WTC11 (cell line): ENCODE measurements around the gene MYMX. TPM values are rescaled to one million over a fixed set of nuclear protein-coding genes. Genes with fewer than 3 reads are reported as not detected.

Experiments used
- ATAC-seq: fragments of 200-7000 bp; cut with Tn5 transposase; 2 replicates; pipeline ENCODE4 v1.10.0; 2021; ENCODE audit warnings: mild to moderate bottlenecking, moderate library complexity
- CTCF ChIA-PET: fragments of 300-600 bp; sonication (Branson Sonifier 250); formaldehyde crosslinking; loops from one replicate; lab custom pipeline; 2021; ENCODE audit warnings: antibody characterized with exemption; lab: Charles Lee
- POLR2A ChIA-PET: fragments of 350-600 bp; sonication (Branson Sonifier 250); formaldehyde crosslinking; loops from one replicate; lab custom pipeline; 2021; ENCODE audit warnings: antibody characterized with exemption; lab: Charles Lee
- DNase-seq: peaks from one replicate; pipeline ENCODE4 v3.0.0; 2021; ENCODE audit warnings: low spot score
- H3K27ac Mint-ChIP-seq: 2 replicates; pipeline ENCODE4 v1.8.0; 2021; ENCODE audit warnings: mixed read lengths
- H3K27me3 Mint-ChIP-seq: 2 replicates; pipeline ENCODE4 v1.8.0; 2021; ENCODE audit warnings: low read depth, mild to moderate bottlenecking, moderate library complexity, mixed read lengths
- H3K36me3 Mint-ChIP-seq: 2 replicates; pipeline ENCODE4 v1.8.0; 2021; ENCODE audit warnings: mixed read lengths
- H3K4me1 Mint-ChIP-seq: 2 replicates; pipeline ENCODE4 v1.8.0; 2022; ENCODE audit warnings: mixed read lengths
- H3K4me3 Mint-ChIP-seq: 2 replicates; pipeline ENCODE4 v1.8.0; 2021; ENCODE audit warnings: mild to moderate bottlenecking, moderate library complexity, mixed read lengths
- H3K9me3 Mint-ChIP-seq: 2 replicates; pipeline ENCODE4 v1.8.0; 2021; ENCODE audit warnings: mixed read lengths
- CDX4 ChIP-seq: fragments of 250-450 bp; sonication (Bioruptor Pico); IDR thresholded peaks from 2 replicates; pipeline ENCODE4 v1.9.0; 2021; ENCODE audit warnings: moderate library complexity, mild to moderate bottlenecking, inconsistent platforms, borderline replicate concordance
- CREM ChIP-seq: sonication (generic); formaldehyde crosslinking; IDR thresholded peaks from 2 replicates; pipeline ENCODE4 v1.8.1; 2022; ENCODE audit warnings: mild to moderate bottlenecking, missing genetic modification reagents, moderate library complexity
- E2F5 ChIP-seq: sonication (generic); formaldehyde crosslinking; IDR thresholded peaks from 2 replicates; pipeline ENCODE4 v1.8.1; 2022; ENCODE audit warnings: mild to moderate bottlenecking, moderate library complexity, missing genetic modification reagents
- FOXJ3 ChIP-seq: sonication (generic); formaldehyde crosslinking; IDR thresholded peaks from 2 replicates; pipeline ENCODE4 v1.9.0; 2021; ENCODE audit warnings: missing genetic modification reagents, mild to moderate bottlenecking, borderline replicate concordance
- FOXK1 ChIP-seq: sonication (generic); formaldehyde crosslinking; IDR thresholded peaks from 2 replicates; pipeline ENCODE4 v1.8.0; 2022; ENCODE audit warnings: mild to moderate bottlenecking, moderate library complexity, missing genetic modification reagents
- FOXP1 ChIP-seq: sonication (generic); formaldehyde crosslinking; IDR thresholded peaks from 2 replicates; pipeline ENCODE4 v1.8.0; 2022; ENCODE audit warnings: missing genetic modification reagents, mild to moderate bottlenecking, moderate library complexity, borderline replicate concordance
- GABPB1 ChIP-seq: sonication (generic); formaldehyde crosslinking; IDR thresholded peaks from 2 replicates; pipeline ENCODE4 v1.8.1; 2023; ENCODE audit warnings: mild to moderate bottlenecking, missing genetic modification reagents
- NFE2L1 ChIP-seq: sonication (generic); formaldehyde crosslinking; IDR thresholded peaks from 2 replicates; pipeline ENCODE4 v1.8.1; 2023; ENCODE audit warnings: missing genetic modification reagents
- NR2C2 ChIP-seq: sonication (generic); formaldehyde crosslinking; IDR thresholded peaks from 2 replicates; pipeline ENCODE4 v1.8.0; 2022; ENCODE audit warnings: mild to moderate bottlenecking, missing genetic modification reagents
- NR3C1 ChIP-seq: sonication (generic); formaldehyde crosslinking; conservative IDR thresholded peaks from 2 replicates; pipeline ENCODE4 v1.8.1; 2023; ENCODE audit warnings: low read depth, mild to moderate bottlenecking, missing genetic modification reagents
- TEAD1 ChIP-seq: sonication (generic); formaldehyde crosslinking; IDR thresholded peaks from 2 replicates; pipeline ENCODE4 v1.8.0; 2022; ENCODE audit warnings: mild to moderate bottlenecking, missing genetic modification reagents
- ZNF138 ChIP-seq: sonication (generic); formaldehyde crosslinking; conservative IDR thresholded peaks from 2 replicates; pipeline ENCODE4 v1.8.1; 2022; ENCODE audit warnings: mild to moderate bottlenecking, moderate library complexity, missing genetic modification reagents
- ZNF232 ChIP-seq: sonication (generic); formaldehyde crosslinking; IDR thresholded peaks from 2 replicates; pipeline ENCODE4 v1.8.0; 2022; ENCODE audit warnings: mild to moderate bottlenecking, missing genetic modification reagents
- ZNF317 ChIP-seq: sonication (generic); formaldehyde crosslinking; IDR thresholded peaks from 2 replicates; pipeline ENCODE4 v1.8.1; 2023; ENCODE audit warnings: low read depth, mild to moderate bottlenecking, moderate library complexity, missing genetic modification reagents, borderline replicate concordance
- ZNF396 ChIP-seq: fragments of 250-450 bp; sonication (Bioruptor Pico); IDR thresholded peaks from 2 replicates; pipeline ENCODE4 v1.8.0; 2021; ENCODE audit warnings: mild to moderate bottlenecking, moderate library complexity, borderline replicate concordance
- ZNF423 ChIP-seq: fragments of 250-450 bp; sonication (Bioruptor Pico); IDR thresholded peaks from 2 replicates; pipeline ENCODE4 v2.1.2; 2022; ENCODE audit warnings: mild to moderate bottlenecking, moderate library complexity
- total RNA-seq: library from RNA; stranded (reverse); gene quantifications from 3 replicates; pipeline ENCODE4 v1.2.3, GENCODE V29; 2021
- TF ChIP-seq, protein P1 (sequence below): sonication (generic); formaldehyde crosslinking; IDR thresholded peaks from 2 replicates; pipeline ENCODE4 v1.8.1; 2023; ENCODE audit warnings: mild to moderate bottlenecking, moderate library complexity, missing genetic modification reagents
- TF ChIP-seq, protein P2 (sequence below): fragments of 200-600 bp; IDR thresholded peaks from 2 replicates; pipeline ENCODE4 v1.8.0; 2022; ENCODE audit warnings: antibody characterized with exemption
- TF ChIP-seq, protein P3 (sequence below): sonication (generic); formaldehyde crosslinking; IDR thresholded peaks from 2 replicates; pipeline ENCODE4 v1.8.1; 2023; ENCODE audit warnings: mild to moderate bottlenecking, missing genetic modification reagents
- TF ChIP-seq, protein P4 (sequence below): fragments of 250-450 bp; sonication (Bioruptor Pico); conservative IDR thresholded peaks from 2 replicates; pipeline ENCODE4 v1.9.0; 2021; ENCODE audit warnings: mild to moderate bottlenecking

The MYMX gene
- total RNA-seq, 1 experiment from 2014 or later = 3.9 TPM

DNA sequence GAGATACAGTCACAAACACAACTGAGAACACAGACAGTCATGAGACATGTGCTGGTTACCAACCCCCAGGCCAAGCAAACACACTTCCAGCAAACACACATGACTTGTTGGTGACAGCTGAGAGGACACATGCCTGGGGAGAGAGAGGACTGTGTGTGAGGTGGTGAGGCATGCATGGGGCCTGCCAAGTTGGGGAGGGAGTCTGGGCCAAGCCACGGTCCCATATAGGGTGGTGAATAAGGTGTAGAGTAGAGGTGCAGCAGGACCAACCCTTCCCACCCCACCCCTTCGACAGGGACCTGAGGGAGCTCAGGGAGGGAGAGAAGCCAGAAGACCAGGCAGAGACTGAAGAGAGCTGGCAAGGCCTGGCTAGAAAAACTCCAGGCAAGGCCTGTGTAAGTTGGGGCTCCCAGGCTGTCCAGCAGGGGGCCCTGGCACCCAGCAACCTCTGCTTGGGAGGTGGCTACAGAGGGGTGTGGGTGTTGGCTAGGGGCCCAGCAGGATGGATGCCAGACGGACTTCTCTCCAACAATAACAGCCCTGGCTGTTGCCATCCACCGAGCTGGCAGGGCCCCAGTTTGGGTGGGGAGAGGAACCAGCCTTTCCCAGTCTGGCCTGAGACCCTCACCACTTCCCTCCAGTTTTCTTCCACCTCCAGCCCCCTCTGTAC is 4.7 kb downstream of the MYMX start:
- POLR2A ChIA-PET = interaction anchor here (0.9 to 5.7 kb wide), 3 partner anchors 21 to 65 kb away, joined by 3 to 63 read pairs (median 3); partner anchors contain the start of gene HSP90AB1
- peak; percentile 70 for DNase-seq
- H3K36me3 Mint-ChIP-seq = no peaks in the 10 kb centered on the region
- TF ChIP-seq NR2C2 (CRISPR knock-in tag) (no peak), E2F5 (CRISPR knock-in tag) (no peak), ZNF138 (no peak), ZNF396 (no peak), CDX4 (CRISPR knock-in tag) (no peak), FOXK1 (CRISPR knock-in tag) (0 out of 2 replicates have a peak, but pooled peaks have one; percentile 14), ZNF423 (peak; percentile 75), NFE2L1 (CRISPR knock-in tag) (no peak), ZNF317 (no peak), CREM (CRISPR knock-in tag) (no peak), GABPB1 (CRISPR knock-in tag) (peak; percentile 35; the same call in 1 of the 2 replicates)
- TF ChIP-seq, protein P1, sequence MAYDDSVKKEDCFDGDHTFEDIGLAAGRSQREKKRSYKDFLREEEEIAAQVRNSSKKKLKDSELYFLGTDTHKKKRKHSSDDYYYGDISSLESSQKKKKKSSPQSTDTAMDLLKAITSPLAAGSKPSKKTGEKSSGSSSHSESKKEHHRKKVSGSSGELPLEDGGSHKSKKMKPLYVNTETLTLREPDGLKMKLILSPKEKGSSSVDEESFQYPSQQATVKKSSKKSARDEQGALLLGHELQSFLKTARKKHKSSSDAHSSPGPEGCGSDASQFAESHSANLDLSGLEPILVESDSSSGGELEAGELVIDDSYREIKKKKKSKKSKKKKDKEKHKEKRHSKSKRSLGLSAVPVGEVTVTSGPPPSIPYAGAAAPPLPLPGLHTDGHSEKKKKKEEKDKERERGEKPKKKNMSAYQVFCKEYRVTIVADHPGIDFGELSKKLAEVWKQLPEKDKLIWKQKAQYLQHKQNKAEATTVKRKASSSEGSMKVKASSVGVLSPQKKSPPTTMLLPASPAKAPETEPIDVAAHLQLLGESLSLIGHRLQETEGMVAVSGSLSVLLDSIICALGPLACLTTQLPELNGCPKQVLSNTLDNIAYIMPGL = no peak
- TF ChIP-seq, protein P2, sequence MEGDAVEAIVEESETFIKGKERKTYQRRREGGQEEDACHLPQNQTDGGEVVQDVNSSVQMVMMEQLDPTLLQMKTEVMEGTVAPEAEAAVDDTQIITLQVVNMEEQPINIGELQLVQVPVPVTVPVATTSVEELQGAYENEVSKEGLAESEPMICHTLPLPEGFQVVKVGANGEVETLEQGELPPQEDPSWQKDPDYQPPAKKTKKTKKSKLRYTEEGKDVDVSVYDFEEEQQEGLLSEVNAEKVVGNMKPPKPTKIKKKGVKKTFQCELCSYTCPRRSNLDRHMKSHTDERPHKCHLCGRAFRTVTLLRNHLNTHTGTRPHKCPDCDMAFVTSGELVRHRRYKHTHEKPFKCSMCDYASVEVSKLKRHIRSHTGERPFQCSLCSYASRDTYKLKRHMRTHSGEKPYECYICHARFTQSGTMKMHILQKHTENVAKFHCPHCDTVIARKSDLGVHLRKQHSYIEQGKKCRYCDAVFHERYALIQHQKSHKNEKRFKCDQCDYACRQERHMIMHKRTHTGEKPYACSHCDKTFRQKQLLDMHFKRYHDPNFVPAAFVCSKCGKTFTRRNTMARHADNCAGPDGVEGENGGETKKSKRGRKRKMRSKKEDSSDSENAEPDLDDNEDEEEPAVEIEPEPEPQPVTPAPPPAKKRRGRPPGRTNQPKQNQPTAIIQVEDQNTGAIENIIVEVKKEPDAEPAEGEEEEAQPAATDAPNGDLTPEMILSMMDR = peak; percentile 45; the same call in 1 of the 2 replicates
- TF ChIP-seq, protein P3, sequence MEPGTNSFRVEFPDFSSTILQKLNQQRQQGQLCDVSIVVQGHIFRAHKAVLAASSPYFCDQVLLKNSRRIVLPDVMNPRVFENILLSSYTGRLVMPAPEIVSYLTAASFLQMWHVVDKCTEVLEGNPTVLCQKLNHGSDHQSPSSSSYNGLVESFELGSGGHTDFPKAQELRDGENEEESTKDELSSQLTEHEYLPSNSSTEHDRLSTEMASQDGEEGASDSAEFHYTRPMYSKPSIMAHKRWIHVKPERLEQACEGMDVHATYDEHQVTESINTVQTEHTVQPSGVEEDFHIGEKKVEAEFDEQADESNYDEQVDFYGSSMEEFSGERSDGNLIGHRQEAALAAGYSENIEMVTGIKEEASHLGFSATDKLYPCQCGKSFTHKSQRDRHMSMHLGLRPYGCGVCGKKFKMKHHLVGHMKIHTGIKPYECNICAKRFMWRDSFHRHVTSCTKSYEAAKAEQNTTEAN (CRISPR knock-in tag) = no peak
- TF ChIP-seq, protein P4, sequence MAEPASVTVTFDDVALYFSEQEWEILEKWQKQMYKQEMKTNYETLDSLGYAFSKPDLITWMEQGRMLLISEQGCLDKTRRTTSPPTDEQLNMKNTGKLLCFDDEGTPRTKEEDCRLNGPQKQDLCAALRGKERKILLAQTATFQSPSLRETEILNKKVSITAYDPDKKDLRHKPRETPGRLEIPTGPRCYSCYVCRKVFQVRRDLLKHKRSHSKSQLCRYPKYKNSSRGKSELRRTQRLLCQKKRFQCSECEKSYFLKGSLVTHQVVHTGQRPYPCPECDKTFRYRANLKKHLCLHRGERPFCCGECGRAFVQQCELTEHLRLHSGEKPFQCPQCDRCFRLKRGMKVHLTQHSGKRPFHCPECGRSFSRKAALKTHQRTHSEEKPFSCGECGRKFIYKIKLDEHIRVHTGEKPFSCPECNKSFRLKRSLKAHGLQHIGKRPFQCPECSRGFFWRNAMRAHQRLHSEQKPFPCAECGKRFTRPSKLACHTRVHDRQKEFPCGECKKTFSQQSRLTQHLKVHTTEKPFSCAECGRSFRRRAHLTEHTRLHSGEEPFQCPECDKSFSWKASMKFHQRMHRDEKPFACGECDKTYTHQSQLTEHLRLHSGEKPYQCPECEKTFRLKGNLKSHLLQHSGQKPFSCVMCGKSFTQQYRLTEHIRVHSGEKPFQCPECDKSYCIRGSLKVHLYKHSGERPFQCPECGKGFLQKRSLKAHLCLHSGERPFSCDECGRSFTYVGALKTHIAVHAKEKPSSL (CRISPR knock-in tag) = no peak
- TF ChIP-seq, all 79 proteins: peak for 4
- Mint-ChIP-seq H3K27me3 (no peaks in the 10 kb centered on the region), H3K4me1 (peaks cover 69% of the 10 kb centered on the region), H3K4me3 (no peak overlapping the region; the same call in none of the 2 replicates), H3K9me3 (no peaks in the 10 kb centered on the region), H3K27ac (peak overlapping the region; percentile 95)
- CTCF ChIA-PET = interaction anchor here (0.6 to 10.7 kb wide), 19 partner anchors 13 to 159 kb away, joined by 3 to 174 read pairs (median 4); partner anchors contain the start of gene TMEM151B
- peak; percentile 5 for ATAC-seq

DNA sequence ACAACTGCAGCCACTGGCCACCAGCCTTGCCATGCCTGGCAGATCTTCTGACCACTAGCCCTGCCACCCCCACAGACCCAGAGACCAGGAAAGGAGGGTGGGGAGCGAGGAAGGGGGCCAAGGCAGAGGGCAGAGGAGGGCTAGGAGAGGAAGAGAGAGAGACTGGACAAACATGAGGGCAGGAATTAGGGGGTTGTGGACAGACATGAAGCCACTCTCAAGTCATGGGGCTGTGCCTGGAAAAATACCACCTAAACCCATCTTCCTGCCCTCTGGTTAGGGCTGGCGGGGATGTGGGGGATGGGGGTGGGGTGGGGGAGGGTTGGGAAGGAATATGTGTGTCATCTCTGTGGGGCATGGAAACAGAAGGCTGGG is 5.2 kb downstream of the MYMX start:
- CTCF ChIA-PET = interaction anchor here (0.6 to 10.7 kb wide), 24 partner anchors 13 to 159 kb away, joined by 3 to 174 read pairs (median 5); partner anchors contain the start of genes HSP90AB1, SLC35B2 and TMEM151B
- Mint-ChIP-seq H3K27ac (peak overlapping the region; percentile 53; the same call in 1 of the 2 replicates), H3K27me3 (no peaks in the 10 kb centered on the region), H3K9me3 (no peaks in the 10 kb centered on the region), H3K4me3 (no peak overlapping the region; the same call in 1 of the 2 replicates), H3K4me1 (peaks cover 69% of the 10 kb centered on the region), H3K36me3 (no peaks in the 10 kb centered on the region)
- POLR2A ChIA-PET = interaction anchor here (0.9 to 5.7 kb wide), 3 partner anchors 22 to 66 kb away, joined by 3 to 63 read pairs (median 3); partner anchors contain the start of gene HSP90AB1
- DNase-seq = no peak
- no peak for ATAC-seq
- TF ChIP-seq FOXJ3 (CRISPR knock-in tag) (no peak), NR3C1 (no peak), ZNF232 (no peak), TEAD1 (CRISPR knock-in tag) (no peak), FOXP1 (CRISPR knock-in tag) (no peak)
- TF ChIP-seq, protein P2 = 0 out of 2 replicates have a peak, but pooled peaks have one; percentile 6
